Panc1 (cell line): ENCODE results near the gene PKP4. TPM values are rescaled to one million over a fixed set of nuclear protein-coding genes. Genes with fewer than 3 reads are reported as not detected.
A peak's percentile ranks its signal among the peaks of the same experiment; 100 is the strongest.

Source experiments
- ATAC-seq: fragments of 200-7000 bp; cut with Tn5 transposase; 2 replicates; pipeline ENCODE4 v1.9.1; 2020; ENCODE audit warnings: mild to moderate bottlenecking, moderate library complexity
- BruUV-seq: library from RNA; stranded (reverse); fragments of 400-500 nt; replicated peaks from 2 replicates; lab custom pipeline; 2021; lab: Mats Ljungman, UMichigan
- CTCF ChIA-PET: fragments of 300-600 bp; sonication (Branson Sonifier 250); formaldehyde crosslinking; loops from one replicate; lab custom pipeline; 2022; ENCODE audit warnings: antibody characterized with exemption; lab: Charles Lee
- POLR2A ChIA-PET: fragments of 300-600 bp; sonication (Branson Sonifier 250); formaldehyde crosslinking; loops from one replicate; lab custom pipeline; 2022; ENCODE audit warnings: antibody characterized with exemption; lab: Charles Lee
- DNase-seq: peaks from one replicate; pipeline ENCODE4 v3.0.0-alpha.2; 2010; ENCODE audit warnings: low read depth, low spot score
- H3K27ac ChIP-seq: 2 replicates; pipeline ENCODE4 v1.5.1; 2011; ENCODE audit warnings: mild to moderate bottlenecking, low read length, inconsistent platforms
- H3K27me3 ChIP-seq: fragments of 200-500 bp; sonication (Bioruptor generic); 2 replicates; pipeline ENCODE4 v1.6.0; 2014; ENCODE audit warnings: low read length, inconsistent platforms; ENCODE audit not compliant: control insufficient read depth, insufficient read depth
- H3K36me3 ChIP-seq: fragments of 200-500 bp; sonication (Bioruptor generic); 2 replicates; pipeline ENCODE4 v1.5.1; 2014; ENCODE audit warnings: inconsistent platforms, mild to moderate bottlenecking, low read length, moderate library complexity; ENCODE audit not compliant: control insufficient read depth, insufficient read depth
- H3K4me1 ChIP-seq: 2 replicates; pipeline ENCODE4 v1.5.1; 2011; ENCODE audit warnings: inconsistent platforms, mild to moderate bottlenecking, low read length, moderate library complexity; ENCODE audit not compliant: control insufficient read depth, insufficient read depth
- H3K4me3 ChIP-seq, 2 experiments: 2 replicates each; pipeline ENCODE4 v1.5.1; 2011 to 2012; ENCODE audit warnings: low read depth in 2 of 2, low read length in 2 of 2, mild to moderate bottlenecking in 2 of 2, inconsistent platforms in 1 of 2, moderate library complexity in 1 of 2
- H3K9me3 ChIP-seq: fragments of 200-500 bp; sonication (Bioruptor generic); 2 replicates; pipeline ENCODE4 v1.5.1; 2014; ENCODE audit warnings: low read depth, mild to moderate bottlenecking, inconsistent platforms, low read length, moderate library complexity; ENCODE audit not compliant: control insufficient read depth, insufficient read depth
- CTCF ChIP-seq: fragments of 450-650 bp; IDR thresholded peaks from 2 replicates; pipeline ENCODE4 v1.5.1; 2017; ENCODE audit warnings: mild to moderate bottlenecking
- POLR2AphosphoS5 ChIP-seq: IDR thresholded peaks from 2 replicates; pipeline ENCODE4 v1.6.1; 2012; ENCODE audit warnings: mild to moderate bottlenecking, low read depth, low read length, moderate library complexity
- SIN3A ChIP-seq: IDR thresholded peaks from 2 replicates; pipeline ENCODE4 v1.6.1; 2012; ENCODE audit warnings: low read depth, mild to moderate bottlenecking, low read length, moderate library complexity, borderline replicate concordance; ENCODE audit not compliant: insufficient read depth
- TCF7L2 ChIP-seq: IDR thresholded peaks from 2 replicates; pipeline ENCODE4 v1.6.1; 2011; ENCODE audit warnings: mild to moderate bottlenecking, low read depth, low read length, inconsistent platforms
- in situ Hi-C: cut with HindIII; loops from 2 replicates; pipeline ENCODE4 v1.10.0; 2016; ENCODE audit warnings: low sequenced_read_pairs, low pct_unique_long_range_greater_than_20kb
- intact Hi-C: fragments of 100-400 bp; cut with micrococcal nuclease; formaldehyde crosslinking; loops from one replicate; pipeline ENCODE4 v1.10.0; 2022; ENCODE audit not compliant: unreplicated experiment
- total RNA-seq: library from RNA; stranded (reverse); gene quantifications from one replicate; pipeline ENCODE4 v1.2.1, GENCODE V29; 2021; ENCODE audit not compliant: unreplicated experiment
- TF ChIP-seq, protein P1 (sequence below), 2 experiments: IDR thresholded peaks; 2 replicates each; pipeline ENCODE4 v1.6.1; 2011 to 2012; ENCODE audit warnings: low read depth in 2 of 2, control low read depth in 1 of 2, low read length in 1 of 2, mild to moderate bottlenecking in 1 of 2, moderate library complexity in 1 of 2; ENCODE audit not compliant: insufficient read depth in 1 of 2

The PKP4 gene
- total RNA-seq, 1 experiment from 2014 or later = 81.7 TPM

DNA sequence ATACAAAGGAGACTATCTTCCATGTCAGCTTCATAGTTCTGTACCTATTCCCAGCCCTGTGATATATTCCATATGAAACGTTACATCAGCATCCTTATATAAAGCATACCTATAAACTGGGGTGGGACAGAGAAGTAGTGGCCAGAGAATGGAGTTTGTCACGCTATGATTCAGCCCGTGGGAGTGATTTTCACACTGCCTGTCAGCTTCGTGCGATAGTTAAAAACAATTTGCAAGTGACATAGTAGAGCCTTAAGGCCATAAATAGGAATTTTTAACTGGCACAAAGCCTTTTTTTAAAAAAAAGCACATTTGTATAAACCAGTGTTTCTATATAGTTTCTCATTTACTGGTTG, 30.2 kb downstream of the PKP4 start:
- TF ChIP-seq, protein P1, sequence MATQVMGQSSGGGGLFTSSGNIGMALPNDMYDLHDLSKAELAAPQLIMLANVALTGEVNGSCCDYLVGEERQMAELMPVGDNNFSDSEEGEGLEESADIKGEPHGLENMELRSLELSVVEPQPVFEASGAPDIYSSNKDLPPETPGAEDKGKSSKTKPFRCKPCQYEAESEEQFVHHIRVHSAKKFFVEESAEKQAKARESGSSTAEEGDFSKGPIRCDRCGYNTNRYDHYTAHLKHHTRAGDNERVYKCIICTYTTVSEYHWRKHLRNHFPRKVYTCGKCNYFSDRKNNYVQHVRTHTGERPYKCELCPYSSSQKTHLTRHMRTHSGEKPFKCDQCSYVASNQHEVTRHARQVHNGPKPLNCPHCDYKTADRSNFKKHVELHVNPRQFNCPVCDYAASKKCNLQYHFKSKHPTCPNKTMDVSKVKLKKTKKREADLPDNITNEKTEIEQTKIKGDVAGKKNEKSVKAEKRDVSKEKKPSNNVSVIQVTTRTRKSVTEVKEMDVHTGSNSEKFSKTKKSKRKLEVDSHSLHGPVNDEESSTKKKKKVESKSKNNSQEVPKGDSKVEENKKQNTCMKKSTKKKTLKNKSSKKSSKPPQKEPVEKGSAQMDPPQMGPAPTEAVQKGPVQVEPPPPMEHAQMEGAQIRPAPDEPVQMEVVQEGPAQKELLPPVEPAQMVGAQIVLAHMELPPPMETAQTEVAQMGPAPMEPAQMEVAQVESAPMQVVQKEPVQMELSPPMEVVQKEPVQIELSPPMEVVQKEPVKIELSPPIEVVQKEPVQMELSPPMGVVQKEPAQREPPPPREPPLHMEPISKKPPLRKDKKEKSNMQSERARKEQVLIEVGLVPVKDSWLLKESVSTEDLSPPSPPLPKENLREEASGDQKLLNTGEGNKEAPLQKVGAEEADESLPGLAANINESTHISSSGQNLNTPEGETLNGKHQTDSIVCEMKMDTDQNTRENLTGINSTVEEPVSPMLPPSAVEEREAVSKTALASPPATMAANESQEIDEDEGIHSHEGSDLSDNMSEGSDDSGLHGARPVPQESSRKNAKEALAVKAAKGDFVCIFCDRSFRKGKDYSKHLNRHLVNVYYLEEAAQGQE (IDR thresholded peaks at IDR 0.05; ENCODE audit: insufficient read depth in 1 of 2, low read depth in 2 of 2, low read length in 1 of 2) = no peak
- TF ChIP-seq SIN3A = no peak
- Histone ChIP-seq H3K27ac (no peak overlapping the region), H3K9me3 (no peaks in the 10 kb centered on the region), H3K4me1 (peaks cover 26% of the 10 kb centered on the region), H3K4me3 (no peak overlapping the region), H3K27me3 (no peaks in the 10 kb centered on the region), H3K36me3 (no peaks in the 10 kb centered on the region)
- POLR2A ChIA-PET = no interaction called here
- intact Hi-C loops = no loop called here
- CTCF ChIA-PET = no interaction called here
- no peak for DNase-seq
- in situ Hi-C loops = no loop called here
- BruUV-seq = no TSS peak
- ATAC-seq = peak; percentile 55; the same call in 1 of the 2 replicates

DNA sequence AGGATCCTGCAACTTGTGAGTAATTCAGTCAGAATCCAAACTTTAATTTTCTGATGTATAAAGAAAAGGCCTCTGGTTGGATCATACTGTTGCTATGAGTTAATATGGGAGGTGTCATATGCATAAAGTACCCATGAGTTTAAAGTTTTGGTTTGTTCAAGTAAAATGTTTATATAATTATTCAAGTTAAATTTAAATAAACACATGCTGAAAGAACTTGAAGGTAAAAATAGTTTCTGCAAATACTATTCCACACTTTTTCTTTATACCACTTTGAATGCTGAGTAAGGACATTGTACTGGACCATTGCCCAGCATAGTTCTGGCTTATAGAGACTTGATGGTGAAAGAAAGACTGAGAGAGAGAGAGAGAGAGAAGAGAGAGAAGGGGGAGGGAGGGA, 30.7 kb downstream of the PKP4 start:
- Histone ChIP-seq H3K9me3 (no peaks in the 10 kb centered on the region), H3K27ac (no peak overlapping the region), H3K27me3 (no peaks in the 10 kb centered on the region), H3K36me3 (no peaks in the 10 kb centered on the region), H3K4me1 (peaks cover 26% of the 10 kb centered on the region), H3K4me3 (no peak overlapping the region)
- intact Hi-C loops = no loop called here
- ChIA-PET POLR2A (no interaction called here), CTCF (no interaction called here)
- ATAC-seq (no peak), DNase-seq (no peak)
- TF ChIP-seq, protein P1 (IDR thresholded peaks at IDR 0.05; ENCODE audit: insufficient read depth in 1 of 2, low read depth in 2 of 2, low read length in 1 of 2) = no peak
- TF ChIP-seq SIN3A (no peak), TCF7L2 (no peak), CTCF (no peak), POLR2AphosphoS5 (no peak)
- in situ Hi-C loops = no loop called here
- no TSS peak for BruUV-seq
